Astrocyte of the cerebellum (primary cell): ENCODE results near the gene MYLK2.

ENCODE experiments used
- DNase-seq: peaks from one replicate; pipeline ENCODE4 v3.0.0-alpha.2; 2011; ENCODE audit warnings: low read depth
- H3K4me3 ChIP-seq: 2 replicates; pipeline ENCODE4 v1.5.1; 2011; ENCODE audit warnings: mild to moderate bottlenecking, low read depth, low read length, moderate library complexity
- in situ Hi-C: cut with HindIII; loops from 2 replicates; pipeline ENCODE4 v1.10.0; 2017; ENCODE audit warnings: low sequenced_read_pairs
- TF ChIP-seq, protein P1 (sequence below): IDR thresholded peaks from 2 replicates; pipeline ENCODE4 v1.5.1; 2012; ENCODE audit warnings: low read length, low read depth, moderate library complexity, mild to moderate bottlenecking; ENCODE audit errors: missing control alignments

The MYLK2 gene

DNA sequence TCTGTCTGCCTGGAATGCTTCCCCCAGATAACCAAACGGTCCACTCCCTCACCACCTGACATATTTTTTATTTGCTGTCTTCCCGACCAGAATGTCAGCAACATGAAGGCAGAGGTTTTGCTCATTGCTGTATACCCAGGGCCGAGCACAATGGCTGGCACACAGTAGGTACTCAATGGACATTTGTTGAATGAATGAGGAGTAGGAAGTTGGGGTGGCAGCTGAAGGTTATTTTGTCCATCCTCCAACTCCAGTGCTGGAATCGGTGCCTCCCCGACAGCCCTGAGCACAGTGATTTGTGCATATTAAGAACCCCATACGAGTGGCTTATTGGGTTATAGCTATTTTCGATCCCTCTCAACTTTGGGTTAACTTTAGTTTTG is 40.8 kb downstream of the MYLK2 start:
- no peak overlapping the region for H3K4me3 ChIP-seq
- TF ChIP-seq, protein P1, sequence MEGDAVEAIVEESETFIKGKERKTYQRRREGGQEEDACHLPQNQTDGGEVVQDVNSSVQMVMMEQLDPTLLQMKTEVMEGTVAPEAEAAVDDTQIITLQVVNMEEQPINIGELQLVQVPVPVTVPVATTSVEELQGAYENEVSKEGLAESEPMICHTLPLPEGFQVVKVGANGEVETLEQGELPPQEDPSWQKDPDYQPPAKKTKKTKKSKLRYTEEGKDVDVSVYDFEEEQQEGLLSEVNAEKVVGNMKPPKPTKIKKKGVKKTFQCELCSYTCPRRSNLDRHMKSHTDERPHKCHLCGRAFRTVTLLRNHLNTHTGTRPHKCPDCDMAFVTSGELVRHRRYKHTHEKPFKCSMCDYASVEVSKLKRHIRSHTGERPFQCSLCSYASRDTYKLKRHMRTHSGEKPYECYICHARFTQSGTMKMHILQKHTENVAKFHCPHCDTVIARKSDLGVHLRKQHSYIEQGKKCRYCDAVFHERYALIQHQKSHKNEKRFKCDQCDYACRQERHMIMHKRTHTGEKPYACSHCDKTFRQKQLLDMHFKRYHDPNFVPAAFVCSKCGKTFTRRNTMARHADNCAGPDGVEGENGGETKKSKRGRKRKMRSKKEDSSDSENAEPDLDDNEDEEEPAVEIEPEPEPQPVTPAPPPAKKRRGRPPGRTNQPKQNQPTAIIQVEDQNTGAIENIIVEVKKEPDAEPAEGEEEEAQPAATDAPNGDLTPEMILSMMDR = no peak
- DNase-seq = no peak
- in situ Hi-C loops = loop anchor here (10.0 kb wide), 1 partner anchor 85 kb away; no protein-coding TSS in a partner anchor

DNA sequence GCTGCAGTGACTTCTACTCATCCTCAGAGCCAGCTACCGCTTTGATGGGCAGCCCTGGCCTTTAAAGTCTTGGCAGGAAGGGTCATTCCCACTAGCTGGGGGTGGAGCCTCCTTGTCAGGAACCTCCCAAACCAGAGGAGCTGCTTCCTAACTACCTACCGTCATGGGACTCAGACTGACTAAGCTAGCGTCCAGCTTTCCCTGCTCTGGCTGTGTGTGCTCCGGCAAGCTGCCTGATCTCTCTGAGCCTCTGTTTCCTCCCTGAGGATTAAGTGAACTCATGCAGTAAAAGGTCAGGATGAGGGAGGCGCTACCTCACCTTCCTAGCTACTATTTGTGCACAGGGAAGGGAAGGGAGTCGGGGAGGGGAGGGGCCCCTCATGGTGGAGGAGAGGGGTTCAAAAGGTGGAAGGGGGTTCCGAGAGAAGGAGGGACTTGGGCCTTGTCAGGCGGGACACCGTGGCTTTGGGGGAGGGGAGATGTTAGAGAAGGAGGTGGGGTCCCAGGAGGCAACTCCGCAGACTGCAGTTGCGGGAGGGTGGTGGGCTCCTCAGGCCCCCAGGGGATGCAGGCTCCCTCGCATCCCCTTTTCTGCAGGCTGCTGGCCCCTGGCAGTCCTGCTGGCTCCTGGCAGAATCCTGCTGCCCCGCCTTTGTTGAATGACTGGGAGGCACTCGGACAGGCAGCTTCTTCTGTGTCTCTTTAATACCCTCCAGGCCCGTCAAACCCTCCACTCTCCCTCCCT is 41.4 kb downstream of the MYLK2 start:
- TF ChIP-seq, protein P1 = no peak
- H3K4me3 ChIP-seq = peak overlapping the region; percentile 39
- no peak for DNase-seq
- in situ Hi-C loops = no loop called here

DNA sequence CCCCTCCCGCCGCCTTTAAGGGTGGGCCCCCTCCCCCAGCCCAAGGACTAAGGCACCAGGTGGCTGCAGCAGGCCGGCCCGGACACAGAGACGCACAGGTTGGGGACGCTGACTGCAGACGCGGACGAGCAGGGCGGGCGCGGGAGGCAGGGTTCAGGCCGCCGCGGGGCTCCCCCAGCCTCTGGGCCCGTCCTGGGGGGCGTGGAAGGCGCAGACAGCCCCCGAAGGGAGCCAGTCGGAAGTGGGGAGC is 41.9 kb downstream of the MYLK2 start:
- peak overlapping the region; percentile 39 for H3K4me3 ChIP-seq

DNA sequence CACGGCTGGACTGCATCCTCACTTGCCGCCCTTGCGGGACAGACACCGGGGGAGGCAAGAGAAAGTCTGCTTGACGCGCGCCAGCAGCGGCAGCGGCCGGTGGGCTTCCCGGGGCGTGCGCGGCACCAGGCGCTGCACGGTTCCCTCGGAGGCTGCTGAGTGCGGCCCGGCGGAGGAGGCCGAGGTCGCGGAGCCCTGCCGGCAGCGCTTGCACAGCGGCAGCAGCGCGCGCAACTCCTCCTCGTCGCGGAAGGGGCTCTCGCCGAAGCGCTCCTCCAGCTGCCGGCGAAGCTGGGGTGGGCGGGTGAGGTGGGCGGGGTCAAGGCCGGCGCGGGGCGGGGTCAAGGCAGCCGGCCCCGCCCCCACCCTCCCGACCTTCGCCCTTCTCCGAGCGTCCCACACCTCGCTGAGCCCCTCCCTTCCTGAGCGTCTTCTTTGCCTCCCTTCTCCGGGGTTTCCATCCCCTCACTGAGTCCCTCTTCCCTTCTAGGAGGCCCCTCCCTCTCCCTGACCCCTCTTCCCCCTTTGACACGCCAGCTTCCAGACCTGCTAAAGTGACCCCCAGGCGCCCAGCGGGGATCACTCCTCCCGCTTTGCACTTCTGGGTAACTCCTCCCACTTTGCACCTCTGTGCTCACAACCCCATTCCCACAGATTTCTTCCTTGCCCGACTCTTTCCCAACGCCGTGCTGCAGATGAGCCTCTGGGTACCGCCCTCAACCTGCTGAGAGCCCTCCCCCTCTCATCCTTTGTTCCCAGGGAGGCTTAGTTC is 42.4 kb downstream of the MYLK2 start:
- in situ Hi-C loops = no loop called here
- DNase-seq = no peak
- H3K4me3 ChIP-seq = peak overlapping the region; percentile 39
- TF ChIP-seq, protein P1 = no peak

More for the DNA sequence above, 41.9 kb downstream of the MYLK2 start:
- no peak for DNase-seq
- TF ChIP-seq, protein P1 = no peak
- in situ Hi-C loops = no loop called here

GRCh38 chr20:31862157-31862470 is 43.0 kb downstream of the MYLK2 start:
- in situ Hi-C loops = no loop called here
- TF ChIP-seq, protein P1 = no peak
- no peak overlapping the region for H3K4me3 ChIP-seq
- no peak for DNase-seq

DNA sequence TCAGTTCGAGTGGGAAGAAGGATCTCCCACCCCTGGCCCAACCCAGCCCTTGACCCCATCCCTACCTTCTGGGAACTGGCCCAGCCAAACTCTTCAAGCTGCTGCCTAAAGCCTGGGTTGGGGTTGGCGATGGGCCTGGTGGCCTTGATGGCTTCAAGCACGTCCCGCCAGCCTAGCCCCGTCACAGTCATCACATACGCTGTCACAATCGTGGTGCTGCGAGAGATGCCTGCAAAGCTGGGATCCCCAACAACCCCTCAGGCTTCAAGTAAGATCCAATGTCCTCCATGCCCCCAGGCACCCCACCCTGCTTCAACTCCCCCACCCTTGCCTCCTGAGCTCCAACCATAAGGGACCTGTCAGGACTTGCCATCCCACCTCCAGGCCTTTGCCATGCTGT is 43.4 kb downstream of the MYLK2 start:
- DNase-seq = no peak
- TF ChIP-seq, protein P1 = no peak
- in situ Hi-C loops = no loop called here
- H3K4me3 ChIP-seq = no peak overlapping the region
